LNCAP (cell line): ENCODE data around the gene TBXAS1.

ENCODE experiments used
- TF ChIP-seq, protein P1 (sequence below): fragments of 450-650 bp; IDR thresholded peaks from 2 replicates; pipeline ENCODE4 v1.5.1; 2017; ENCODE audit warnings: mild to moderate bottlenecking

Gene TBXAS1

DNA sequence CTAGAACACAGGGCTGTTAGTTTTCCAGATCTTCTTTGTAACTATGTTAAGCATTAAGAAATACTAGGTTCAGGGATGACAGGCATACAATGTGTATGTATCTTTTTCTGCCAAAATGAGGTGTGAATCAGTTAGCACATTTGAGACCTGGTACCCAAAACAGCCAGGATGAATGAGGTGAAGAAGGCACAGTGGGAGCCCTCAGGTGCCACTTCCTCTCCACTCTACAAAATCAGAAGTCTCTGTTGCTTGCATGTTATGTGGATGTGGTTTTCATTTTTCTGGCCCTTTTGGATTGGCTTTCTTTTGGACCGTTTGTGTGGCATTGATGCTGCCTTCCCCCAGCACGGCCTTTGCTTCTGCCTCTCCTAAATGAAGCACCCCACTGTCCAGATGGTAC, 15.4 kb upstream of the TBXAS1 start:
- TF ChIP-seq, protein P1, sequence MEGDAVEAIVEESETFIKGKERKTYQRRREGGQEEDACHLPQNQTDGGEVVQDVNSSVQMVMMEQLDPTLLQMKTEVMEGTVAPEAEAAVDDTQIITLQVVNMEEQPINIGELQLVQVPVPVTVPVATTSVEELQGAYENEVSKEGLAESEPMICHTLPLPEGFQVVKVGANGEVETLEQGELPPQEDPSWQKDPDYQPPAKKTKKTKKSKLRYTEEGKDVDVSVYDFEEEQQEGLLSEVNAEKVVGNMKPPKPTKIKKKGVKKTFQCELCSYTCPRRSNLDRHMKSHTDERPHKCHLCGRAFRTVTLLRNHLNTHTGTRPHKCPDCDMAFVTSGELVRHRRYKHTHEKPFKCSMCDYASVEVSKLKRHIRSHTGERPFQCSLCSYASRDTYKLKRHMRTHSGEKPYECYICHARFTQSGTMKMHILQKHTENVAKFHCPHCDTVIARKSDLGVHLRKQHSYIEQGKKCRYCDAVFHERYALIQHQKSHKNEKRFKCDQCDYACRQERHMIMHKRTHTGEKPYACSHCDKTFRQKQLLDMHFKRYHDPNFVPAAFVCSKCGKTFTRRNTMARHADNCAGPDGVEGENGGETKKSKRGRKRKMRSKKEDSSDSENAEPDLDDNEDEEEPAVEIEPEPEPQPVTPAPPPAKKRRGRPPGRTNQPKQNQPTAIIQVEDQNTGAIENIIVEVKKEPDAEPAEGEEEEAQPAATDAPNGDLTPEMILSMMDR: no peak

GRCh38 chr7:139817249-139817648, 11.8 kb upstream of the TBXAS1 start:
- TF ChIP-seq, protein P1: no peak

DNA sequence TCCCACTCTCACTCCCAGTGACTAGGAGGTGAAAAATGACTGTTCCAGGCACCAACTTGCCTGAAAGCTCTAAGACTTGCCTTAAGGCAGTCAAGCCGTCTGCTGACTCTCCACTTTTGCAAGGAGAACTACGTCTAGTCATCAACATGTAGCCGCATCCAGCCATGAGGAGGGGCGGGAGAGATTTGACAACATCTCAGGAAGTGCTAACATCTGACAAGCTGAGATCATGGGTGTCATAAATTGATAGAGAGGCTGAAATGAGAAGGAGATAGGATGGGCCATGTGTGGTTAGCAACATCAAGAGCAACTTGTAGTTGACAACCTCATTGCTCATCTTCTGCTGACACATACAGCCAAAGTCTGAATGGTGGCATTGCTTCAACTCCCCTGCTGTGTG, 9.0 kb upstream of the TBXAS1 start:
- TF ChIP-seq, protein P1: no peak

DNA sequence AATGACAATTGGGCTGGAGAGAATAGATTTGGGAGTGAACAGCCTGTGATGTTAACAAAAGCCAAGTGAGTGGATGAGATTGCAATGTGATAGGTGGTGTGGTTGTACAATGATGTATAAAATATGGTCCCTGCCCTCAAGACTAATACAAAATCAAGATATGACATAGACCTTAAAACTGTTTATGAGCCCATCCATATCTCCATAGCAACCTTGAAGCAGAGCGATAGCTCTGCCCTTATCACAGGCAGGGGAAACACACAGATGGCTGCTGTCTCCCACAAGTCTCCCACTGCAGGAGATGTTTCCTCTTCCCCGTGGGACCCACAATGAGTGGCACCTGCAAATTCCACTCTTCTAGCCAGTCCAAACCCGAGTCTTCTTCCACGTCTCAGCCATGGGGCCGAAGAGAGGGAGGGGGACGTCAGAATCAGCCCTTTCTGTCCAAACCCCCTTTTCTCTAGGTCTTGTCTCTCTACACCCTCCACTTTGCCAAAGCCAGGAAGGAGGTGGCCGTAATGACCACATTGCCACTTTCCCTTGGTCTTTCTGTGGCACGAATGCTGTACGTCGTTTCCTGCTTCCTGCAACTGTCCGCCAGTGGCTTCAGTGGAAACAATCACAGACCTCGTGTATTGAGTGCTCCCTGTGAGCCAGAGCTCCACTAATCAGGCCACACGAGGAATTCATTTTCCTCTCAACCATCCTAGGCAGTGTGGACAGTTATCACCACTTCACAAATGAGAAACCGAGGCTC, 7.5 kb upstream of the TBXAS1 start:
- TF ChIP-seq, protein P1: no peak

GRCh38 chr7:139822855-139823254, 6.2 kb upstream of the TBXAS1 start:
- TF ChIP-seq, protein P1: no peak

- TF ChIP-seq, protein P1: no peak
Measured at GRCh38 chr7:139823959-139824521, 5.0 kb upstream of the TBXAS1 start.

DNA sequence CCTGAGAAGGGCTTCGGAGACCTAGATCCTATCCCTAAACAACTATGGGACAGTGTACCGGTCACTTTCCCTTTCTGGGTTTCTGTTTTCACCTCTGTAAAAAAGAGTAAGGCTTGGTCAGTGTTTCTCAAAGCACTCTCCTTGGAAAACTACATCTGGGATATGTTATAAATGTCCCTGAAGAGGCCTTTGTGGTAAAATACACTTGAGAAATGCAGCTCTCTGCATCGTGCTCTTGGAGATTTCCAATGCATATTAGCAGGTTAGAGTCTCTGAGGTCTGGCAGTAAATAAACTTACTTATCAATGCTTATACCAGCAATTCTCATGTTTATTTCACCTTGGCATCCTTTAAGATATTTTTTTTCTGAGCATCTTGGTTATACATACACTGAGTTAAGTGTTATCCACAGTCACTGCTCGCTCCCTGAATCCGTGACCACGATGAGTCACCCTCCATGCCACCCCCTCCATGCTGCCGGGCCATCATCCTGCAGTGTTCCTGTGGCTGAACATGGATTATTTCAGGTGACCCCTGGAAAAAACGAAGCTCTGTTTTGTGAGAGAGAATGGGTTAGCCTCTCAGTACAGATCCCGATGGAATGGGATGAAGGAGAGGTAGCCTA, 3.3 kb upstream of the TBXAS1 start:
- TF ChIP-seq, protein P1: no peak
